Hippocampal formation (tissue), 2 donors: ENCODE results near the gene TPH1.
"Not testable (repeated sequence)": the region's sequence is repeated elsewhere in the genome, so short reads cannot be mapped to it uniquely, and the experiment has no call there.

Experiments
- DNase-seq, 2 donors: peaks; one replicate each; lab custom pipeline; 2025; lab: John Stamatoyannopoulos, UW

TPH1 gene

GRCh38 chr11:18022419-18022818 is 23.6 kb downstream of the TPH1 start:
- no peak for DNase-seq

GRCh38 chr11:18019650-18020049 is 26.4 kb downstream of the TPH1 start:
- no peak for DNase-seq

GRCh38 chr11:18016789-18017188 is 29.3 kb downstream of the TPH1 start:
- DNase-seq = no peak

- DNase-seq = no peak
Observed at GRCh38 chr11:18014876-18015275, 31.2 kb downstream of the TPH1 start.

- no peak for DNase-seq
Observed at GRCh38 chr11:18013790-18014507, 32.1 kb downstream of the TPH1 start.

GRCh38 chr11:18012906-18013781 is 32.9 kb downstream of the TPH1 start, which contains the start of gene SERGEF:
Gene SERGEF (minus strand): TSS chr11:18013047. CDS start chr11:18013010, 37 bp downstream.
- peak; percentile 86 to 87 for DNase-seq

GRCh38 chr11:18012122-18012905 is 33.8 kb downstream of the TPH1 start:
- peak in 1 of 2 donors; percentile 45 for DNase-seq

- DNase-seq = no peak
Observed at GRCh38 chr11:18011633-18012032, 34.4 kb downstream of the TPH1 start.

GRCh38 chr11:18010977-18011586 is 35.0 kb downstream of the TPH1 start:
- no peak for DNase-seq

GRCh38 chr11:18010121-18010670 is 35.9 kb downstream of the TPH1 start:
- no peak for DNase-seq

GRCh38 chr11:18005376-18006129 is 40.5 kb downstream of the TPH1 start:
- no peak for DNase-seq

GRCh38 chr11:18001191-18001590 is 44.9 kb downstream of the TPH1 start:
- DNase-seq = no peak

GRCh38 chr11:18000760-18001159 is 45.3 kb downstream of the TPH1 start:
- DNase-seq = no peak

GRCh38 chr11:18000128-18000527 is 45.9 kb downstream of the TPH1 start:
- DNase-seq = not testable (repeated sequence)
